Endothelial cell of umbilical vein (primary cell): Measurements from ENCODE around the gene ZFAND2B. TPM values are rescaled to one million over a fixed set of nuclear protein-coding genes. Genes with fewer than 3 reads are reported as not detected.

Experiments
- BruUV-seq: library from RNA; stranded (reverse); fragments of 400-500 nt; replicated peaks from 2 replicates; lab custom pipeline; 2021; lab: Mats Ljungman, UMichigan
- CTCF ChIA-PET: fragments of 300-600, 350-600 bp; sonication (Branson Sonifier 250); formaldehyde crosslinking; loops from one replicate; lab custom pipeline; 2021; ENCODE audit warnings: antibody characterized with exemption, inconsistent platforms; lab: Charles Lee
- POLR2A ChIA-PET: fragments of 300-600, 350-600 bp; sonication (Branson Sonifier 250); formaldehyde crosslinking; loops from one replicate; lab custom pipeline; 2021; ENCODE audit warnings: antibody characterized with exemption, inconsistent platforms; lab: Charles Lee
- DNase-seq: peaks from one replicate; pipeline ENCODE4 v3.0.0-alpha.2; 2011; ENCODE audit warnings: low read depth, low spot score
- FAIRE-seq: peaks from 2 replicates; lab custom pipeline; 2011; peaks lifted over from hg19 to GRCh38; lab: Jason Lieb, UNC
- H2AFZ ChIP-seq: 2 replicates; pipeline ENCODE4 v1.6.0; 2012; ENCODE audit warnings: low read depth, low read length, control low read depth, inconsistent platforms
- H3K27ac ChIP-seq: 2 replicates; pipeline ENCODE4 v1.5.1; 2011; ENCODE audit warnings: low read depth, mild to moderate bottlenecking, control low read depth, low read length, moderate library complexity; ENCODE audit not compliant: insufficient read depth
- H3K27me3 ChIP-seq, 2 experiments: 2 replicates each; pipeline versions ENCODE4 v1.6.0 to v1.6.1; 2011; ENCODE audit warnings: low read length in 2 of 2, mixed read lengths in 1 of 2; ENCODE audit not compliant: control insufficient read depth in 2 of 2, insufficient read depth in 2 of 2
- H3K36me3 ChIP-seq, 2 experiments: 2 replicates in 1 of 2; 3 replicates in 1 of 2; pipeline ENCODE4 v1.5.1; 2011; ENCODE audit warnings: low read length in 2 of 2, mild to moderate bottlenecking in 1 of 2, moderate library complexity in 1 of 2; ENCODE audit not compliant: control insufficient read depth in 2 of 2, insufficient read depth in 2 of 2; ENCODE audit errors: extremely low read depth in 1 of 2
- H3K4me1 ChIP-seq: 3 replicates; pipeline ENCODE4 v1.5.1; 2011; ENCODE audit warnings: mild to moderate bottlenecking, low read length; ENCODE audit not compliant: control insufficient read depth, insufficient read depth; ENCODE audit errors: extremely low read depth
- H3K4me2 ChIP-seq: 2 replicates; pipeline ENCODE4 v1.6.1; 2011; ENCODE audit warnings: low read length, control low read depth, mixed read lengths; ENCODE audit not compliant: insufficient read depth
- H3K4me3 ChIP-seq, 3 experiments: fragments of 200-600 bp in 1 of 3; sonication (generic), shearing (Covaris generic) in 1 of 3; replicated peaks in 1 of 3; 2 replicates each; pipeline ENCODE4 v1.5.1; 2011 to 2016; ENCODE audit warnings: control low read depth in 3 of 3, low read length in 3 of 3, mild to moderate bottlenecking in 2 of 3, inconsistent platforms in 1 of 3, low read depth in 1 of 3, moderate library complexity in 1 of 3; ENCODE audit not compliant: insufficient read depth in 1 of 3
- H3K79me2 ChIP-seq: 2 replicates; pipeline ENCODE4 v1.6.0; 2012; ENCODE audit warnings: low read length, inconsistent platforms; ENCODE audit not compliant: control insufficient read depth, insufficient read depth
- H3K9ac ChIP-seq: replicated peaks from 2 replicates; pipeline ENCODE3; 2011; ENCODE audit warnings: low read length, control low read depth; ENCODE audit not compliant: insufficient read depth; ENCODE audit errors: extremely low read depth
- H3K9me1 ChIP-seq: replicated peaks from 3 replicates; pipeline ENCODE4 v1.6.0; 2011; ENCODE audit warnings: mild to moderate bottlenecking, low read length; ENCODE audit not compliant: control insufficient read depth, insufficient read depth; ENCODE audit errors: extremely low read depth
- H3K9me3 ChIP-seq: replicated peaks from 2 replicates; pipeline ENCODE4 v1.5.1; 2012; ENCODE audit warnings: low read length, inconsistent platforms; ENCODE audit not compliant: control insufficient read depth, insufficient read depth
- H4K20me1 ChIP-seq: replicated peaks from 2 replicates; pipeline ENCODE3; 2011; ENCODE audit warnings: mild to moderate bottlenecking, low read length; ENCODE audit not compliant: control insufficient read depth, insufficient read depth; ENCODE audit errors: extremely low read depth
- EZH2 ChIP-seq: IDR thresholded peaks from 2 replicates; pipeline ENCODE4 v1.6.1; 2012; ENCODE audit warnings: borderline replicate concordance, low read depth, mild to moderate bottlenecking, moderate library complexity, low read length, inconsistent platforms; ENCODE audit not compliant: severe bottlenecking
- FOS ChIP-seq: IDR thresholded peaks from 2 replicates; pipeline ENCODE4 v1.6.1; 2011; ENCODE audit warnings: mild to moderate bottlenecking, low read length, moderate library complexity, borderline replicate concordance; ENCODE audit not compliant: insufficient read depth
- GATA2 ChIP-seq: IDR thresholded peaks from 2 replicates; pipeline ENCODE4 v1.7.0; 2011; ENCODE audit warnings: low read depth, mild to moderate bottlenecking, moderate library complexity, mixed read lengths, low read length; ENCODE audit not compliant: insufficient read length, insufficient read depth
- JUN ChIP-seq: IDR thresholded peaks from 2 replicates; pipeline ENCODE4 v1.6.1; 2011; ENCODE audit warnings: borderline replicate concordance, low read depth; ENCODE audit not compliant: insufficient read length, insufficient read depth
- MYC ChIP-seq: IDR thresholded peaks from one replicate; pipeline ENCODE4 v1.6.1; 2011; ENCODE audit warnings: mild to moderate bottlenecking, low read depth, low read length
- POLR2A ChIP-seq: IDR thresholded peaks from 2 replicates; pipeline ENCODE4 v1.6.1; 2012; ENCODE audit warnings: low read depth, mild to moderate bottlenecking, control low read depth, low read length
- POLR2AphosphoS5 ChIP-seq: IDR thresholded peaks from 2 replicates; pipeline ENCODE4 v1.6.1; 2012; ENCODE audit warnings: low read depth, mild to moderate bottlenecking, control low read depth, low read length, moderate library complexity; ENCODE audit not compliant: insufficient read depth
- dilution Hi-C: fragments of 300-500 bp; cut with MboI; formaldehyde crosslinking; loops from one replicate; pipeline ENCODE4 v1.15.0; 2019; ENCODE audit warnings: low sequenced_read_pairs; ENCODE audit not compliant: extremely low pct_ligation_motif_present
- intact Hi-C: fragments of 100-400 bp; cut with micrococcal nuclease; formaldehyde crosslinking; loops from one replicate; pipeline ENCODE4 v1.10.0; 2022
- polyA plus RNA-seq, 4 experiments: library from polyadenylated mRNA; depleted of rRNA in 3 of 4; stranded (reverse) in 3 of 4; unstranded in 1 of 4; fragments of >200 nt; gene quantifications; 2 replicates each; pipeline versions ENCODE4 v1.2.1 to v1.2.3, GENCODE V29; 2011 to 2012; ENCODE audit warnings: missing spikeins in 1 of 4
- total RNA-seq: library from RNA; stranded (reverse); gene quantifications from 2 replicates; pipeline ENCODE4 v1.2.3, GENCODE V29; 2021
- TF ChIP-seq, protein P1 (sequence below): IDR thresholded peaks from 2 replicates; pipeline ENCODE4 v1.6.1; 2011; ENCODE audit not compliant: insufficient read depth, insufficient read length
- TF ChIP-seq, protein P2 (sequence below), 2 donors: IDR thresholded peaks; 1 replicate in 1 of 2; 2 replicates in 1 of 2; pipeline ENCODE4 v1.5.1; 2011; ENCODE audit warnings: low read length in 2 of 2, mild to moderate bottlenecking in 2 of 2, moderate library complexity in 2 of 2, control low read depth in 1 of 2, inconsistent platforms in 1 of 2, low read depth in 1 of 2; ENCODE audit not compliant: insufficient read depth in 1 of 2; ENCODE audit errors: extremely low read depth in 1 of 2

Gene ZFAND2B
- total and polyA plus RNA-seq, 2 donors (not counting 3 experiments of a cell fraction or from before 2014, with no cell fraction given) = 23.3 to 52.0 TPM

DNA sequence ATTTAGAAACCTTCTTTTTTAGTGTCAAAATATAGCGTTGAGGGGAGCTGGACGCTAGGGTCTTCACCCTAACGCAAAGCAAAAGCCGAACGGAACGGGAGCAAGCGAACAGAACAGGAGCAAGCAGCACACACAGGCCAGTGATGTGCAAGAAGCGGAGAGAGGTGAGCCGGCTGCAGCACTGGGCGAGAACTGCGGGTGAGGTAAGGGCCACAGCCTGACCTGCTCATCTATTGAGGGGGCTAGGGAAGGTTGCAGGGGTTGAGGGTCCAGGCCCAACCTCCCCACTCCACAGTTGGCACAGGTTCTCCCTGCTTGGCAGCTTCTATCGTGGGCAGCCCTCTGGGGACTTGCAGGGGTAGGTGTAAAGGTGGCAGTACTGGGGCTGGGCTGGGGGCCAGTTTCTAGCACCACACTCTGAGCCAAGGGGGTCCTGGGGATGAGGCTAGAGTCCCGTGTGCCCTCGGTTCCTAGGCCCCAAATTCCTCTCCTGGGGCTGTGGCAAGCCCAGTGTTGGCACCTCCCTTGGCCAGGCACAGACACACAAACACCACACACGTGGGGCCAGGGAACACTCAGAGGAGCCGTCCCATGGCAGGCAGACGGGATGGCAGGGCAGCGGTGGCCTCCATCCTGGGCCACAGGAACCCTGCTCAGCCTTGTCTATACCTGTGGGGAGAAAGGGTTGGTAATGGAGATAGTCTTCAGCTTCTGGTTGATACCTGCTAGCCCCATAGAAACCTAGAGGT is 13.4 kb downstream of the ZFAND2B start:
- FAIRE-seq (no peak), DNase-seq (no peak)
- Histone ChIP-seq H2AFZ (no peak overlapping the region), H3K4me3 (no peak overlapping the region), H4K20me1 (no peaks in the 10 kb centered on the region), H3K4me2 (no peak overlapping the region), H3K36me3 (peaks cover 2 to 37% of the 10 kb centered on the region in 2 experiments), H3K9me3 (no peaks in the 10 kb centered on the region), H3K27me3 (no peaks in the 10 kb centered on the region), H3K9ac (no peak overlapping the region), H3K9me1 (no peaks in the 10 kb centered on the region), H3K79me2 (no peaks in the 10 kb centered on the region), H3K4me1 (peaks cover 14% of the 10 kb centered on the region), H3K27ac (no peak overlapping the region)
- ChIA-PET POLR2A (interaction anchor here (0.8 kb wide), 1 partner anchor 9 kb away, joined by 4 read pairs; the partner anchor contains the start of genes ANKZF1 and ATG9A), CTCF (interaction anchor here (0.5 to 1.3 kb wide), 2 partner anchors 8 to 59 kb away, joined by 3 read pairs; partner anchors contain the start of gene DNAJB2)
- TF ChIP-seq FOS (no peak), GATA2 (no peak), POLR2A (no peak), POLR2AphosphoS5 (no peak), JUN (no peak), MYC (no peak), EZH2 (no peak)
- TF ChIP-seq, protein P1, sequence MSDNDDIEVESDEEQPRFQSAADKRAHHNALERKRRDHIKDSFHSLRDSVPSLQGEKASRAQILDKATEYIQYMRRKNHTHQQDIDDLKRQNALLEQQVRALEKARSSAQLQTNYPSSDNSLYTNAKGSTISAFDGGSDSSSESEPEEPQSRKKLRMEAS = no peak
- TF ChIP-seq, protein P2, sequence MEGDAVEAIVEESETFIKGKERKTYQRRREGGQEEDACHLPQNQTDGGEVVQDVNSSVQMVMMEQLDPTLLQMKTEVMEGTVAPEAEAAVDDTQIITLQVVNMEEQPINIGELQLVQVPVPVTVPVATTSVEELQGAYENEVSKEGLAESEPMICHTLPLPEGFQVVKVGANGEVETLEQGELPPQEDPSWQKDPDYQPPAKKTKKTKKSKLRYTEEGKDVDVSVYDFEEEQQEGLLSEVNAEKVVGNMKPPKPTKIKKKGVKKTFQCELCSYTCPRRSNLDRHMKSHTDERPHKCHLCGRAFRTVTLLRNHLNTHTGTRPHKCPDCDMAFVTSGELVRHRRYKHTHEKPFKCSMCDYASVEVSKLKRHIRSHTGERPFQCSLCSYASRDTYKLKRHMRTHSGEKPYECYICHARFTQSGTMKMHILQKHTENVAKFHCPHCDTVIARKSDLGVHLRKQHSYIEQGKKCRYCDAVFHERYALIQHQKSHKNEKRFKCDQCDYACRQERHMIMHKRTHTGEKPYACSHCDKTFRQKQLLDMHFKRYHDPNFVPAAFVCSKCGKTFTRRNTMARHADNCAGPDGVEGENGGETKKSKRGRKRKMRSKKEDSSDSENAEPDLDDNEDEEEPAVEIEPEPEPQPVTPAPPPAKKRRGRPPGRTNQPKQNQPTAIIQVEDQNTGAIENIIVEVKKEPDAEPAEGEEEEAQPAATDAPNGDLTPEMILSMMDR (IDR thresholded peaks at IDR 0.05; ENCODE audit: extremely low read depth in 1 of 2, insufficient read depth in 1 of 2, low read depth in 1 of 2, low read length in 2 of 2) = no peak
- intact Hi-C loops = loop anchor here (2.0 to 5.0 kb wide), 5 partner anchors 33 to 167 kb away; partner anchors contain the start of genes DNPEP, NHEJ1, TUBA4A and TUBA4B
- dilution Hi-C loops = no loop called here
- BruUV-seq = no TSS peak
